Caki2 (cell line): ENCODE data around the gene ITGA5. TPM values are rescaled to one million over a fixed set of nuclear protein-coding genes. Genes with fewer than 3 reads are reported as not detected.
"Not testable (repeated sequence)": the region's sequence is repeated elsewhere in the genome, so short reads cannot be mapped to it uniquely, and the experiment has no call there.

Source experiments
- DNase-seq: peaks from one replicate; pipeline ENCODE4 v3.0.0-alpha.2; 2015; ENCODE audit warnings: low read depth
- in situ Hi-C: cut with HindIII; loops from 2 replicates; pipeline ENCODE4 v1.10.0; 2016; ENCODE audit warnings: low sequenced_read_pairs, low pct_unique_long_range_greater_than_20kb, mixed read lengths
- total RNA-seq: library from RNA; depleted of rRNA; stranded (reverse); fragments of >200 nt; shearing (Covaris generic); gene quantifications from 2 replicates; pipeline ENCODE4 v1.2.3, GENCODE V29; 2014; ENCODE audit warnings: low replicate concordance

ITGA5 gene
- total RNA-seq, 1 experiment from 2014 or later = 44.7 TPM

- in situ Hi-C loops = loop anchor here (5.0 kb wide), 1 partner anchor 71 kb away; no protein-coding TSS in a partner anchor
- DNase-seq = no peak
These were observed 55.4 kb downstream of the ITGA5 start for GRCh38 chr12:54363618-54364017.

GRCh38 chr12:54363047-54363446 is 56.0 kb downstream of the ITGA5 start:
- no peak for DNase-seq
- in situ Hi-C loops = loop anchor here (5.0 kb wide), 1 partner anchor 71 kb away; no protein-coding TSS in a partner anchor

DNA sequence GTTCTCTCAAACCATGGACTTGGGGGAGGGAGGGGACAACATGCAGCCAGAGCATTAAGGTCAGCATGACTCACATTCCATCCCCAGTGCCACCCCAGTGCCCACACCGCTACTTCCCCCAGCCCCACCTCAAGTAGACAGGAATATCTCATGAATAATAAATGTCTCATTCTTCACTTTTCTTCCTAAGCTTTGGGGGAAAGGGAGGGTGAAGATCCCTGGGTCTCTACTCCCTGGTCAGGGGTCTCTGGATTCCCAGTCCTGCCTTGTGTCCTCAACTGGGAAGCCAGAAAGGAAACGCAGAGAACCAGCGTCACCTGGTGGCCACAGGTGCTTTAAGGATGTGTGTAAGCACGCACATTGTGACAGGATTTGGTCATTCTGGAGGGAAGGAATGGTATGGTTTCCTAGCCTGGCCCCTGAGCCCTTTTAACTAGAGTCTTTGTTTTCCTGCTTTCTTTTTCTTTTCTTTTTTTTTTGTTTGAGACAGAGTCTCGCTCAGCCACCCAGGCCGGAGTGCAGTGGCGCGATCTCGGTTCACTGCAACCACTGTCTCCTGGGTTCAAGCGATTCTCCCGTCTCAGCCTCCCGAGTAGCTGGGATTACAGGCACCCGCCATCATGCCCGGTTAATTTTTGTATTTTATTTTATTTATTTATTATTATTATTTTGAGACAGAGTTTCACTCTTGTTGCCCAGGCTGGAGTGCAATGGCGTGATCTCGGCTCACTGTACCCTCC is 58.2 kb downstream of the ITGA5 start:
- DNase-seq = peak; percentile 84
- in situ Hi-C loops = loop anchor here (5.0 kb wide), 1 partner anchor 69 kb away; no protein-coding TSS in a partner anchor

DNA sequence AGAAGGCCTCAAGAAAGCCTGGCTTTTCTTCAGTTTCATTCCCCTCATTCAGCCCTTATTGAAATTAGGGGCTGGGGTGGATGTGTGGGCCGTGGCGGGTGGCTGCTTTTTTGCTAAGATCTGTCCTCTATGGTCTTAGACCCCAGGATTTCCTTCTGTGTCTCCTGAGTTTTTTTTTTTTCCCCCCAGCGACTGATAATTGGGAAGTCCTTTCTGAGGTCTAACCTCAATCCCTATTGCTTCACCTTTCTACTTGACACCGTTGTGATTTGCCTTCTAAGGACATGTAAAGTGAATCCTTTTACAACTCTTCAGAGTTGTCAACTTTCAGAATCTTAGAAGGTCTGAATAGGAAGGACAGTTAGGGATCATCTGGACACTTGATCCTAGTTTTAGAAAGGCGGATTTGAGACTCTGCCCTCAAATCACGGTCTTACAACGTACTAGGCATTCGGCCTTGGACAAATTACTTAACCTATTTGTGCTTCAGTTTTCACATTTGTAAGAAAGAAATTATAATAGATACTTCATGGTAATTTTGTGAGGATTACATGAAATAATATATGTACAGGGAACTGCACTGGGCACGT is 59.2 kb downstream of the ITGA5 start:
- in situ Hi-C loops = loop anchor here (5.0 kb wide), 1 partner anchor 68 kb away; no protein-coding TSS in a partner anchor
- no peak for DNase-seq

DNA sequence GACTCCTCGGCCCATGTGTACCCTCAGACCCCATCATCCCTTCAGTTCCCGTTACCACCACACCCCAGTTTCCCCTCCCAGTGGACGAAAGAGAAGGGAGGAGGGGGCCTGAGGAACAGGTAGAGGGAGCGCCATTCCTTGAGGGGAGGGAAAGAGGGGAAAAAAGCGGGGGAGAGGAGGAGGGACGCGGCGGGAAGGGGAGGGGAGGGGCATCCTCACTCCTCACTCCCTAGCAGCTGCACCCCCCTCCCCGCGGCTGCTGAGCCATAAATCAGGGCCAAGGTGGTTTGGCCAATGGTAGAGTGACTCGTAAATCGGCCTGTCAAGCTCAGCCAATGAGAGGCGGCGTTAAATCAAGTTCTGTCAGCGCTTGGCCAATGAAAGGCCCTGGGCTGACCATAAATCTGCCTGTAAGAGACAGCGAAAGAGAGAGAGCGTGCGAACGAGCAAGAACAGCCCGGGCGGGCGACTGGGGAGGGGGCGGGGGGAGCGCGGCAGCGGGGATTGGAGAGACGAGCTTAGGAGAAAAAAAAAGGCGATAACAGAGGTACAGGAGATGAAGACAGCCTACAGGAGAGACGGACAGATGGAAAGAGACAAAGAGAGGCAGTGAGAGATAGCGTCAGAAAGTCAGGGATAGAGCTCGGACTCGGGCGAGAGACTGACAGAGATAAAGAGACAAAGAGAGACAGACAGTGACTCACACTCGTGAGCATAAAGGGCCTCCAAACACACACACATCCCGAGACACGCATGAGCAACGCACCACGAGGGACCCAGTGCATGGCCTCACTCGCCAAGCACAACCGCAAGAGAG is 59.9 kb downstream of the ITGA5 start:
- in situ Hi-C loops = no loop called here
- DNase-seq = peak; percentile 99

GRCh38 chr12:54358191-54358944 is 60.7 kb downstream of the ITGA5 start:
- no peak for DNase-seq
- in situ Hi-C loops = no loop called here

- DNase-seq = no peak
- in situ Hi-C loops = no loop called here
These were observed 61.4 kb downstream of the ITGA5 start for GRCh38 chr12:54357506-54358190.

DNA sequence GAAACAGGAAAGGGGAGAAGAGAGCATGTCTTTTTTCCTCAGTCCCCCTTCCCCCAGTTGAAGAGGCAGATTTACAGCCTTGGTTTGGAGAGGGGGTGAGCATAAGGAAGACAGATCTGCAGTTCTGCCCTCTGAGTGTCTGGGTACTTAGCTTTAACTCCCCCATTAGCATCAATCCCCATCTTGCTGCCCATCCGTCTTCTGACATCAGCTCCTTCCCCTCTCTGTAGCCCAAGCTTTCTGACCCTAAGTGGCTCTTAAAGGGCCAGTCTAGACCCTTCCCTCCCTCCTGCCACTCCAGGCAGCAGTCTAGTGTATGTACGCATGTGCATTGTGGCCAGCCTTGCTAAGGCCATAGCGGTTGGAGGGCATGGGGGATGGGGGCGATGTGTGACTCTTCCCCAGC is 62.1 kb downstream of the ITGA5 start:
- no peak for DNase-seq
- in situ Hi-C loops = no loop called here

GRCh38 chr12:54356228-54356627 is 62.8 kb downstream of the ITGA5 start:
- DNase-seq = no peak
- in situ Hi-C loops = no loop called here

DNA sequence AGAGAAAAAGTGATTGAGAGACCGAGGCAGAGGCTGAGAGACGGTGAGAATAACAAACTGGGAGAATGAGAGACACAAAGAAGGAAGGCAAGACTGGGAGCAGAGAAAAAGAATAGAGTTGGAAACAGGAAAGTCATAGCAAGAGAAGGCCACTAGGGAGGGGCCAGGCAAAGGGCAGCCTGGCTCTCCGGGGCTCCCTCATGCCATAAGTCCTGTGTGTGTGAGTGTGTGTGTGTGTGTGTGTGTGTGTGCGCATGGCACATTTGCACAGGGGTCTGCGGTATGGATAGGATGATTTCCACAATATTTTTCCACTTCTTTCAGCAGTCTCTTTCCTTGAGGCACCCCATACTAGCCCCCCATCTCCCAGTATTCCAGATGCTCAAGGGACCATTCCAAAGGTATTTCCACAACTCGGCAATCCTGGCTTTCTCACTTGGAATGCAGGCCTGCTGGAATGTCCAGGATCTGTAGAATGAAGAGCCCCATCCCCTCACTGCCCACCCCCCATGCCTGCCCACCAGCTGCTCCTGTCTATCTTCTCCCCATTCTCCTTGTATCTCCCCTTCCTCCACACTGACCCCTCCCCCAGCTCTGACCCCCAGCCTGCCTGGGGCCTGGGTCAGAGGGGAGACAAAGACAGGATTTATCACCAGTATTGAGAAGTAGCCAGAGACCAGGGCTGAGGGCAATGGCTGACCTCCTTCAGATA is 63.8 kb downstream of the ITGA5 start:
- in situ Hi-C loops = no loop called here
- DNase-seq = no peak

GRCh38 chr12:54354271-54354670 is 64.8 kb downstream of the ITGA5 start:
- in situ Hi-C loops, DNase-seq: not testable (repeated sequence)

GRCh38 chr12:54352891-54353874 is 65.9 kb downstream of the ITGA5 start:
- in situ Hi-C loops = no loop called here
- DNase-seq = no peak

GRCh38 chr12:54352022-54352531 is 67.0 kb downstream of the ITGA5 start:
- in situ Hi-C loops = no loop called here
- no peak for DNase-seq

- DNase-seq = no peak
- in situ Hi-C loops = no loop called here
These were observed 67.7 kb downstream of the ITGA5 start for GRCh38 chr12:54351341-54351740.

GRCh38 chr12:54350743-54351142 is 68.3 kb downstream of the ITGA5 start:
- in situ Hi-C loops = no loop called here
- DNase-seq = no peak

DNA sequence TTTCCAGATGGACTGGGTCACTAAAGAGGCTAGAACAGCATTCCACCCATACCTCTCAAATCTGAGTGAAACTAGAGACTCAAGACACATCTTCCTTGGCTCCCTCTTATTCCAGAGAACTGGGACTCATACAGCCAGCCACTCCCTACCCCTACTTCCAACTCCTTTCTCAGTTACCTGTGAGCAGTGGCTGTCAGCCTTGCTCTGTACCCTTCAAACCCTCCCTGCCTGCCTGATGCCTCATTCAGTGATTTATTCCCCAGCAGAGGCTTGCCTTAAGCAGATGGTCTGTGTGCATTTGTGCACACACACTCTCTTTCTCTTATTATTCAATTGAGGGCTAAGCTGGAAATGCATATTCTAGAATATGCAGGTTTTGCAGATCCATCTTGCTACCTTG is 69.4 kb downstream of the ITGA5 start:
- DNase-seq = no peak

More for the DNA sequence above, 69.4 kb downstream of the ITGA5 start:
- in situ Hi-C loops = no loop called here
